Measurements from ENCODE around the gene PROP1. TPM values are rescaled to one million over a fixed set of nuclear protein-coding genes. Genes with fewer than 3 reads are reported as not detected.
"Not testable (repeated sequence)": the region's sequence is repeated elsewhere in the genome, so short reads cannot be mapped to it uniquely, and the experiment has no call there.

PROP1 gene
- polyA plus RNA-seq, 1 experiment: not detected

GRCh38 chr5:177973066-177973635 is 22.9 kb downstream of the PROP1 start:
- TF ChIP-seq CTCF (IDR thresholded peaks at IDR 0.05; ENCODE audit: insufficient read depth, low read depth, low read length): no peak
- H3K27me3 ChIP-seq (ENCODE audit: control insufficient read depth, insufficient read depth, low read length): no peaks in the 10 kb centered on the region; the same call in 1 of the 2 replicates
- no peak overlapping the region for H3K4me3 ChIP-seq (ENCODE audit: low read depth, low read length)
- ChIA-PET POLR2A (no interaction called here), CTCF (no interaction called here)
- no peak for DNase-seq (ENCODE audit: low read depth)
- no peaks in the 10 kb centered on the region for H3K36me3 ChIP-seq (ENCODE audit: control insufficient read depth, insufficient read depth, low read length)

DNA sequence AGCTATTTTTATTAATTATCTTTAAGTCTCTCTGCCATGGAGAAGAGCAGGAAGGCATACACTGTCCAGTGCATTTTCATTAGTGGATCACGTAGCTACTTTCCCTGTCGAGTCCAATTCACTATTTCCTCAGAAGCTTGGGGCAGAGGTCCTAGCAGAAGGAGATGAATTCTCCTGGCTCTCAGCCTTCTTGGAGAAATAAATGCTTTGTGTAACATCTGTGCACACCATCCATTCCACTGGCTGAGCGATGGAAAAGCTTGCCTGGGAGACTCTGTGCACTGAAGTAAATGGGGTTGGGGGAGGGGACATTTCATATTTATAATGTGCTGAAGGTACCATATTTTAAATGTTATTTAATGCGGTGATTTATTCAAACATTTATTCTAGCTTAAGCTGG is 23.4 kb downstream of the PROP1 start:
- Histone ChIP-seq H3K36me3 (ENCODE audit: control insufficient read depth, insufficient read depth, low read length) (no peaks in the 10 kb centered on the region), H3K4me3 (ENCODE audit: low read depth, low read length) (no peak overlapping the region), H3K27me3 (ENCODE audit: control insufficient read depth, insufficient read depth, low read length) (no peaks in the 10 kb centered on the region; the same call in 1 of the 2 replicates)
- ChIA-PET CTCF (interaction anchor here (1.2 kb wide), 1 partner anchor 12 kb away, joined by 3 read pairs; no protein-coding TSS in a partner anchor), POLR2A (interaction anchor here (0.6 kb wide), 1 partner anchor 1727 kb away, joined by 4 read pairs; no protein-coding TSS in a partner anchor)
- DNase-seq (ENCODE audit: low read depth): no peak
- TF ChIP-seq CTCF (IDR thresholded peaks at IDR 0.05; ENCODE audit: insufficient read depth, low read depth, low read length): no peak

GRCh38 chr5:177972014-177972413 is 24.0 kb downstream of the PROP1 start:
- H3K36me3 ChIP-seq (ENCODE audit: control insufficient read depth, insufficient read depth, low read length); DNase-seq (ENCODE audit: low read depth); H3K4me3 ChIP-seq (ENCODE audit: low read depth, low read length); H3K27me3 ChIP-seq (ENCODE audit: control insufficient read depth, insufficient read depth, low read length): not testable (repeated sequence)
- ChIA-PET POLR2A (interaction anchor here (0.6 kb wide), 1 partner anchor 1728 kb away, joined by 4 read pairs; no protein-coding TSS in a partner anchor), CTCF (interaction anchor here (1.1 to 1.2 kb wide), 2 partner anchors 13 to 89 kb away, joined by 3 to 4 read pairs; no protein-coding TSS in a partner anchor)

- ChIA-PET POLR2A (no interaction called here), CTCF (no interaction called here)
- Histone ChIP-seq H3K4me3 (ENCODE audit: low read depth, low read length) (no peak overlapping the region), H3K36me3 (ENCODE audit: control insufficient read depth, insufficient read depth, low read length) (no peaks in the 10 kb centered on the region), H3K27me3 (ENCODE audit: control insufficient read depth, insufficient read depth, low read length) (no peaks in the 10 kb centered on the region; the same call in 1 of the 2 replicates)
- TF ChIP-seq CTCF (IDR thresholded peaks at IDR 0.05; ENCODE audit: insufficient read depth, low read depth, low read length): no peak
- no peak for DNase-seq (ENCODE audit: low read depth)
These were observed 27.3 kb downstream of the PROP1 start for GRCh38 chr5:177968661-177969211.

DNA sequence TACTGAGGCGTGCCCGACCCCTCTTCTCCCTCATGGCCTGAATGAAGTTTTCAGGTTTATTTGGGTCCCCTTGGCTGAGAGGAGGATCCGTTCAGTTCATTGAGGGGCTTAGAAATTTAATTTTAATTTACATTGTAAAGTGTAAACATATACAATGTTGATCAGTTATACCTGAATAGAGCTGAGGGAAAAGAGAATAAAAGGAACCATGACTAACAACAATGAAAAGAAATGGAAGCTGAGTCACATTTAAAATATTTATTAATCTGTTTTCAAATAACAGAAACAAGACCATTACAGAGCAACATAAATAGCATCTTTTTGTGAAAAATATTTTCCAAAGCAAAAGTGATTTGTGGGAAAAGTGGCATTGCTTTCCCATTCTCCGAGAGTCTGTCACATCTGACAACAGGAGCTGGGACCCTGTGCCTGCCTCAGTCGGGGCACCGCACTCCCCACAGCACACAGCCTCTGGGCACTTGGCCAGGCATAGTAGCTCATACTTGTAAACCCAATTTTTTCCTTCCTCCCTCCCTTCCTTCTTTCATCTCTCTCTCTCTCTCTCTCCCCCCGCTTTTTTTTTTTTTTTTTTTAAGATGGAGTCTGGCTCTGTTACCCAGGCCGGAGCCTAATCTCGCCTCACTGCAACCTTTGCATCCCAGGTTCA is 28.7 kb downstream of the PROP1 start:
- no peak overlapping the region for H3K4me3 ChIP-seq (ENCODE audit: low read depth, low read length)
- ChIA-PET POLR2A (no interaction called here), CTCF (no interaction called here)
- no peak for TF ChIP-seq CTCF (IDR thresholded peaks at IDR 0.05; ENCODE audit: insufficient read depth, low read depth, low read length)
- H3K27me3 ChIP-seq (ENCODE audit: control insufficient read depth, insufficient read depth, low read length): no peaks in the 10 kb centered on the region; the same call in 1 of the 2 replicates
- no peak for DNase-seq (ENCODE audit: low read depth)
- H3K36me3 ChIP-seq (ENCODE audit: control insufficient read depth, insufficient read depth, low read length): no peaks in the 10 kb centered on the region

Data from BJ (cell line).